Mucosa of descending colon (tissue), 3 donors: ENCODE data around the gene EMC6. TPM values are rescaled to one million over a fixed set of nuclear protein-coding genes. Genes with fewer than 3 reads are reported as not detected.

Experiments used
- ATAC-seq: fragments of 200-7000 bp; cut with Tn5 transposase; one replicate; pipeline ENCODE4 v1.9.1; 2020; ENCODE audit warnings: mild to moderate bottlenecking, moderate library complexity
- DNase-seq, 3 donors: peaks; one replicate each; pipeline ENCODE4 v3.0.0-alpha.2; 2020
- H3K36me3 ChIP-seq: fragments of 200-600 bp; one replicate; pipeline ENCODE4 v1.8.0; 2021; ENCODE audit warnings: low read depth, mild to moderate bottlenecking
- H3K4me1 ChIP-seq: fragments of 200-600 bp; one replicate; pipeline ENCODE4 v1.8.0; 2021; ENCODE audit warnings: low read depth, mild to moderate bottlenecking
- H3K4me3 ChIP-seq: fragments of 200-600 bp; one replicate; pipeline ENCODE4 v1.8.0; 2021; ENCODE audit warnings: mild to moderate bottlenecking
- H3K9me3 ChIP-seq: fragments of 200-600 bp; one replicate; pipeline ENCODE4 v1.8.0; 2021; ENCODE audit warnings: mild to moderate bottlenecking
- CTCF ChIP-seq: fragments of 200-600 bp; IDR thresholded peaks from one replicate; pipeline ENCODE4 v1.8.0; 2022; ENCODE audit warnings: antibody characterized with exemption, mild to moderate bottlenecking
- intact Hi-C, 2 donors: fragments of 100-400 bp; cut with DNase I in 1 of 2; cut with micrococcal nuclease in 1 of 2; formaldehyde crosslinking; loops; one replicate each; pipeline versions ENCODE4 v1.11.0 to v1.11.1; 2022; cut with DNase I, micrococcal nuclease
- total RNA-seq, 3 donors: library from RNA; stranded (reverse); fragmentation: NEBNext Ultra II Directional in 2 of 3; extraction: Animal tissue kit (Norgen Biotek cat#: 25700) in 2 of 3; gene quantifications; one replicate each; pipeline versions ENCODE4 v1.2.1 to v1.2.4, GENCODE V29; 2021 to 2023
- donor health status: DM: no; HTN: no; CAD: no; lungs with moderate emphysema.
- donor health status: DM: no; HTN: no; CAD: no.
- donor health status: DM: no; HTN: yes; CAD: no.

The EMC6 gene
- total RNA-seq, 3 donors from 2014 or later, result 29.3 to 41.3 (median 32.8) TPM

DNA sequence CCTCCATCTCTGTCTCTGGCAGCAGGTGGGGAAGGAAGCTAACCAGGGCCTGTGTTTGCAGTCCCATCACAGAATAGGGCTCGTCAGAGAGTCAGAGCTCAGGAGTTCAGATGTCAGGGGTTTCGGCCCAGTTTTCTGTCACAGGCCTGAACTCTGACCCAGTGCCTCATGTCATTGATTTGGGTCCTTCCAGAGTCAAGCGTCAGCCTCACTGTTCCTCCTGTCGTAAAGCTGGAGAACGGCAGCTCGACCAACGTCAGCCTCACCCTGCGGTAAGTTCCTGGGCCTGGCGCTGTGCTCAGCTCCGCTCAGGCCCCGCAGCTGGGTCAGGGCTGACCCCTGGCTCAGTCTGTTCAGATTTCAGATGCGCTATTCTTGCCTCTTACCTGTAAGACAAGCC is 21.4 kb upstream of the EMC6 start:
- Histone ChIP-seq H3K36me3 (no peaks in the 10 kb centered on the region), H3K4me3 (no peak overlapping the region), H3K9me3 (no peaks in the 10 kb centered on the region), H3K4me1 (no peaks in the 10 kb centered on the region)
- ATAC-seq, result no peak
- TF ChIP-seq CTCF, result no peak
- intact Hi-C loops, result no loop called here
- DNase-seq, result no peak

DNA sequence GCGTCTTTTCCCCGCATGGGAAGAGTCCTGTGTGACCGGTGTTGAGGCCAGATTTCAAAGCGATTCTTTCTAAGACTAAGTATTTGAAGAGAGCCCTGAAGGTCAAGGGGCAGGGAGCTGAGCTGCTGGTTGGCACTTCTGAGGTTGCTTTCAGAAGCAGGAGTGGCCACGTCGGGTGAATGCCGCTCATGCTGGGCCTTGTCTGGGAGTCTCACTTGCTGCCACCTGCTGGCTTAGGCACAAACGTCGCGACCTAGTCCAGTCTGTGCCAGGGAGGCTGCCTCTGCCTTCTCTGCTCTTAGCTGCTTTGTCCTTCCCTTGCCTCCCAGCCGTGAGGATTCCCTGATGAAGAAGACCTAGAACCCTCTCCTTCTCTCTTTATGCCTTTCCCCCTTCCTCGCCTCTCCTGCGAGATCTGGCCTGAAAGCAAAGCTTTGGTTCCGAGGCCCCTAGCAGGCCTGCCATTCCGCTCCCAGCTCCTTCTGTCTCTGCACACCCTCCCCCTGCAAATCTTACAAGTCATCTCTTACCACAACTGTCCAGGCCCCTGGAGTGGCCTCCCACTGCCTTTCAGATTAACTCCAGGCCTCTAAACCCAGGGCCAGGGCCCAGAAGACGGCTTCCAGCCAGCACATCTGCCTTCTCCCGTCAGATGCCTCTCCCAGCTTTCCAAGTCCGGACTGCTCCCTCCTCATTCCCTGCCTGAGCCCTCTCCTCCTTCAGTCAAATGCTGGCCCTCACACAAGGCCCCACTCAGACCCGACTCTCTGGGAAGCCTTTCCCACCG is 20.6 kb upstream of the EMC6 start:
- ATAC-seq (peak; percentile 93), DNase-seq (peak in 2 of 3 donors; percentile 77 to 78)
- intact Hi-C loops, result no loop called here
- Histone ChIP-seq H3K9me3 (no peaks in the 10 kb centered on the region), H3K36me3 (no peaks in the 10 kb centered on the region), H3K4me3 (no peak overlapping the region), H3K4me1 (no peaks in the 10 kb centered on the region)
- peak; percentile 14 for TF ChIP-seq CTCF

DNA sequence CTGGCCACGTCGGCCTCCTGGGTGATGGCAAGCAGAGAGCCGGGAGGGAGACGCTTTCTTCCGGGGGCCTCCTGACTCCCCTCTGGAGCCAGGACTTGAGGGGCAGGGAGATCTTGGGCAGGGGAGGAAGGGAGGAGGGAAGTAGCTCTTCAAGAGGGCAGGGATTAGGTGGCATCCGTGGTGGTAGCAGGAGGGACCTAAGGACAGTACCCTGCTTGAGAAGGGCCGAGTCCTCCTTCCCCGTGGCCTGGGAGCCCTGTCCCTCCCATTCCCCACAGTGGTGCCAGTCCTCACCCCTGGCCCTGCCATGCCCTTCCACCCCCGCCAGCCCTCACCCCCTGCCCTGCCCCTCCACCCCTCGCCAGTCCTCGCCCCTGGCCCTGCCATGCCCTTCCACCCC is 12.8 kb upstream of the EMC6 start:
- Histone ChIP-seq H3K9me3 (no peaks in the 10 kb centered on the region), H3K4me3 (no peak overlapping the region), H3K36me3 (no peaks in the 10 kb centered on the region), H3K4me1 (peaks cover 9% of the 10 kb centered on the region)
- no peak for TF ChIP-seq CTCF
- intact Hi-C loops, result no loop called here
- ATAC-seq (no peak), DNase-seq (no peak)

- no peaks in the 10 kb centered on the region for H3K9me3 ChIP-seq
- no peak overlapping the region for H3K4me3 ChIP-seq
- TF ChIP-seq CTCF, result no peak
- H3K36me3 ChIP-seq, result no peaks in the 10 kb centered on the region
- peaks cover 9% of the 10 kb centered on the region for H3K4me1 ChIP-seq
- ATAC-seq (no peak), DNase-seq (no peak)
- intact Hi-C loops, result no loop called here
Measured at GRCh38 chr17:3656353-3656752, 12.3 kb upstream of the EMC6 start.

GRCh38 chr17:3656755-3657587 is 11.6 kb upstream of the EMC6 start:
- DNase-seq, result no peak
- Histone ChIP-seq H3K9me3 (no peaks in the 10 kb centered on the region), H3K36me3 (no peaks in the 10 kb centered on the region), H3K4me3 (no peak overlapping the region), H3K4me1 (peaks cover 9% of the 10 kb centered on the region)
- TF ChIP-seq CTCF, result no peak
- ATAC-seq, result no peak
- intact Hi-C loops, result no loop called here
